Subcutaneous preadipocyte (primary cell): Measurements from ENCODE around the gene PARVG. TPM values are rescaled to one million over a fixed set of nuclear protein-coding genes. Genes with fewer than 3 reads are reported as not detected.

Experiments used
- total RNA-seq: library from RNA; depleted of rRNA; stranded (reverse); fragments of >200 nt; gene quantifications from 2 replicates; pipeline ENCODE4 v1.2.3, GENCODE V29; 2012

The PARVG gene
- total RNA-seq = under 0.01 and 0.20 TPM in 2 replicates

GRCh38 chr22:44180706-44181032 is at the start of gene PARVG:
TSS of gene PARVG (plus strand) at chr22:44180925. CDS start at chr22:44183330, 2,405 bp downstream.

Other genes with a start within 250 kb of the PARVG start
- gene SAMM50, start 225.5 kb upstream of the PARVG start, total RNA-seq = 38.6 and 39.3 TPM in 2 replicates
- gene PARVB, start 156.6 kb upstream of the PARVG start, total RNA-seq = 44.0 and 49.2 TPM in 2 replicates
- gene SHISAL1, start 132.0 kb downstream of the PARVG start, total RNA-seq = 0.37 and 1.4 TPM in 2 replicates